HT-29 (cell line): ENCODE results near the gene CARMIL3. TPM values are rescaled to one million over a fixed set of nuclear protein-coding genes. Genes with fewer than 3 reads are reported as not detected.
A peak's percentile ranks its signal among the peaks of the same experiment; 100 is the strongest.
"Not testable (repeated sequence)": the region's sequence is repeated elsewhere in the genome, so short reads cannot be mapped to it uniquely, and the experiment has no call there.

ENCODE experiments used
- DNase-seq: peaks from one replicate; pipeline ENCODE4 v3.0.0-alpha.2; 2015; ENCODE audit warnings: low spot score
- total RNA-seq: library from RNA; depleted of rRNA; stranded (reverse); fragments of >200 nt; shearing (Covaris generic); gene quantifications from 2 replicates; pipeline ENCODE4 v1.2.3, GENCODE V29; 2014

Gene CARMIL3
- total RNA-seq, 1 experiment from 2014 or later: 1.1 TPM

DNA sequence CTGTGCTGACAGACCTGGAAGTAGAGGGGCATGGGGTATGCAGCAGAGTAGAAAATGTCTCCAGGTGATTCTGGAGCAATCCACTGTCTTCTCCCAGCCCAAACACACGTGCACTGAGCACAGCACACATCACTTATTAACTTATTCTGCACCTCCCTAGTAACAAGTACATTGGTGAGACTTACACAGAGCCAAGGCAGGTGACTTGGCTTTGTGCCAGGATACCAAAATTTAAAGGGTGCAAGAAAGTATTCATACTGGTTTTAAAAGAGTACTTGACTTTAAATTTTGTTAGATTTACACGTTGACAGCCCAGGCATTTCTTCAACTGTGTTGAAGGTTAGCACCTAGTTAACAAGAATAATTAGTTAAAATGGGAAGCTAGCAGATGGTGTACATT lies 11.1 kb upstream of the CARMIL3 start:
- DNase-seq: no peak

DNA sequence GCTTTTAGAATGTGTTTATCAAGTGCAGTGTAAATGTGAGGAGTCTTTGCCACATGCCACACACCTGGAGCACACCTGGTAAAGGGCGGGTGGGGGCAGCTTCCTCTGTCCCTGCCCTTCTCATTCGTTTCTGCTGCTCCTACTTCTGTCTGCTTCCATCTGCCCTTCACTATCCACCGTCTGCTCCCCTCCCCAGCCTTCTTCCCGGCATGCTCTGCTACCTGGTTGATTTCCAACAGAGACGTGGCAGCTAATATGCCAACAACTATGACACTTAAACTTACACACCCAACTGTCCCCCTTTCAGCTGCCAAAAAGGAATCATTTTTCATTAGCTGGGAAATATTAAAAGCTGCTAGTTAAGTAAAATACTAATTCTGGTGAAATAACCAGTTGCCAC lies 9.1 kb upstream of the CARMIL3 start:
- DNase-seq: no peak

DNA sequence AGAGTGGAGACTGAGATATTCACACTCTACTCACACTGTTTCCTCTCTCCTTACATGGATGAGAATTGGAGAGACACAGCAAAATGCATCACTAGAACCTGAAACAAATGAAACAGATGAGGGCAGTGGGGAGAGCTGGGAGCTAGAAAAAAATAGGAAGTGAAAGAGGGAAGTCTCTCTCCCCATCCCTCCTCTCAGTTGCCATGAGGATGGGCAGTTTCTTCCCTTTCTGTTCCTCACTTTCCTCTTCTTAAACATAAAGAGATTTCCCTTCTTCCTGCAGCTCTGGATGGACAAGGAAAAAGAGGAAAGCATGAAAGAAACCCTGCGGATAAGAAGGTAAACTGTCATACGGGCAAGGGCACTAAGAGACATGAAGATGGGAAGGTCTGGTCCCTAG lies 2.8 kb upstream of the CARMIL3 start:
- DNase-seq: not testable (repeated sequence)

DNA sequence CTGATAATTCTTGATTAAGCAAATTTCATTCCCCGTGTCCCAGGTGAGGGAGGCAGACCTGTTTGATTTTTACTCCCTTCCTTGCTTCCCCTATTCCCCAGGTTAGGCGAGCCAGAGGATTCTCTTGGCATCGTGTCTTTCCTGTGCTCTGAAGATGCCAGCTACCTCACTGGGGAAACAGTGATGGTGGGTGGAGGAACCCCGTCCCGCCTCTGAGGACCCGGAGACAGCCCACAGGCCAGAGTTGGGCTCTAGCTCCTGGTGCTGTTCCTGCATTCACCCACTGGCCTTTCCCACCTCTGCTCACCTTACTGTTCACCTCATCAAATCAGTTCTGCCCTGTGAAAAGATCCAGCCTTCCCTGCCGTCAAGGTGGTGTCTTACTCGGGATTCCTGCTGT lies 1.1 kb upstream of the CARMIL3 start:
- DNase-seq: not testable (repeated sequence)

DNA sequence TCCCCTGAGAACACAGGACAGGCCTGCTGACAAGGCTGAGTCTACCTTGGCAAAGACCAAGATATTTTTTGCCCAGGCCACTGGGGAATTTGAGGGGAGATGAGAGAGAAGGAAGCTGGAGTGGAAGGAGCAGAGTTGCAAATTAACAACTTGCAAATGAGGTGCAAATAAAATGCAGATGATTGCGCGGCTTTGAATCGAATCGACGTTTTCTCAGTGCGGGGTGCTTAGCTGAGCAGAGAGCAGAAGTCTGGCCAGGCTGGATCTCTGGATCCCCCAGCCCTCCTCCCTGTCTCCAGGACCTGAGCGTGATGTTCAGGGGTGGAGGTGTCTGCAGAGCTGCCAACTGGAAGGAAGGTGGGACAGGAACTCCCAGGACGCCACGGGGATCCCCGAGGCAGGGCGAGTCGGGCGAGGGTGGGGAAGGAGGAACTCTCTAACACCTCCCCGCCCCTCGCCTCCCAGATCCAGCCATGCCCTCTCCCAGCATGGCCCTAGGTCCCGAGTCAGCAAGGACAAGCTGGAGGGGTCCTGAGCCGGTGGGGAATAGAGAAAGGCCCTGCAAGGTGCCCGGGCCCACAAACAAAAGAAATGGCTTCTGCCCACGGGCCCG lies 527 bp upstream of the CARMIL3 start:
- peak; percentile 3 for DNase-seq

DNA sequence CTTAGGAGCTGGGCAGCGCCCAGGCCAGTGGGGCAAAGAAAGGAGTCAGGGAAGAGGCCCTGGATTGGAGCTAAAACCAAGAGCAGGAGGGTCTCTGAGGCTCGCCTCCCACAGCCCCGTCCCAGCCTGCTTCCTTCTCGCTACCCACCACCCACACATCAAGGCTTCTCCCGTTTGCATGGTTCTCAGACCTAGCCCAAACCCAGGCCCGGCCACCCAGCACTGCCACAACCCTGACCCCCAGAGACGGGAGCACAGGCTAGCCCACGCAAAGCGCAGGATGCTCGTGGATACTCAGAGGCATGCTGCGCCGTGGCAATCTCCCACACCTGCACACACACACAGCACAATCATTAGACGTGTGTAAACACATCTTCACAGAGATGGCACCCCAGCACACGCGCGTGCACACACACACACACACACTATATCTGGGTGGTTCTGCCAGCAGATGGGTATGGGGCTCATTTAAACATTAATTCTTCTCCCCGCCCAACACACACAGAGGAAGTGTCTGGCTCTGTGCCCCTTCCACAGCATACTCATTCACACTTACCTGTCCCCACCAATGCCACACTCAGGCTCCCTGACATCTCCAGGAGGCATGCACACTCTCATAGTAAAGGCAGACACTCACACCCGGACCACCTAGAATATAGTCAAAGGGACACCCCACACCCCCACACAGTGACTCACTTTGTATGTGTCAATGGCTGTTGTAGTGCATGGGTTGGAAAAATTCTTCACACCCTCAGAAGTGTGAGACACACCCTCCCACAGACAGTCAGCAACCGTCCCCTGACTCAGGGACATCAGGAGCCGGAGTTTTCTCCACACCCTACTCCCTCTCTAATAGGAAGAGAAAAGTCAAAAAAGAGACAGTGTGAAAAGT lies 1.1 kb downstream of the CARMIL3 start:
- DNase-seq: no peak

DNA sequence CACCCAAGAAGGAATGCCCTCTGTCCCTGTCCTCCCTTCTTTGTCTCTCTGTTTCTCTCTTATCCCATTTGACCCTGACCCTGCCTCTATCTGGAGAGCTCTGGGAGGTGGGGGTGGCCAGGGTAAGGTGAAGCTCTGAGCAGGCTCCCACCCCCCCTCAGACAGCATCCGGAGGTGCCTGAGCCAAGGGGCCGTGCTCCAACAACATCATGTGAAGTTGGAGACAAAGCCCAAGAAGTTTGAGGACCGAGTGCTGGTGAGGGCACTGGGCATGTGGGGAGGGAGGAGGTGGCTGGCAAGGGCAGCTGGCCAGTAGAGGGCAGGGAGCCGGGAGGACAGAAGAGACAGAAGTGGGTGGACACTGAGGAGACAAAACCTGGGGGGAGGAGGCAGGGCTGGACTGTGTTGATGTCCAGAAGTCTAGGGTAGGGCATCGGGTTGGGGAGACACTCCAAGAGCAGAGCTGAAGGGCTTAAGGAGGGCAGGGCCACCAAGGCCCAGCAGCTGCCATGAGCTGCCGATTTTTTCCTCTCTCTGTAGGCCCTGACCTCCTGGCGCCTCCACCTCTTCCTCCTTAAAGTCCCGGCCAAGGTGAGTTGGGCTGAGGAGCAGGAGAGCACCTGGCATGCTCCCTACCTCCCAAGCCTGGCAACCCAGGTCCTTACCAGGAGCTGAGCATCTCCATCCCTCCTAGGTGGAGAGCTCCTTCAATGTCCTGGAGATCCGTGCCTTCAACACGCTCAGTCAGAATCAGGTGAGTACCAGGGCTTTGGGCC lies 1.9 kb downstream of the CARMIL3 start:
- DNase-seq: no peak

DNA sequence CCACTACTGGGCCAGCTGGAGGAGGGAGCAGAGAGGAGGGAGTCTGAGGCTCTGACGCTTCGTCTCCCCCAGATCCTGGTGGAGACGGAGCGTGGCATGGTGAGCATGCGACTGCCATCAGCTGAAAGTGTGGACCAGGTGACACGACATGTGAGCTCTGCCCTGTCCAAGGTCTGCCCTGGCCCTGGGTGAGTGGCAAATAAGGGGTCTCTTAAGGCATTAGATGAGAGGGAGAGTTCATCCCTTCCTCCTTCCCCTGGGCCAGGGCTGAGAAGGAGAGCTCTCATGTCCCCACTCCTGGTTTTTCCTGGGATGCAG lies 2.5 kb downstream of the CARMIL3 start:
- no peak for DNase-seq

DNA sequence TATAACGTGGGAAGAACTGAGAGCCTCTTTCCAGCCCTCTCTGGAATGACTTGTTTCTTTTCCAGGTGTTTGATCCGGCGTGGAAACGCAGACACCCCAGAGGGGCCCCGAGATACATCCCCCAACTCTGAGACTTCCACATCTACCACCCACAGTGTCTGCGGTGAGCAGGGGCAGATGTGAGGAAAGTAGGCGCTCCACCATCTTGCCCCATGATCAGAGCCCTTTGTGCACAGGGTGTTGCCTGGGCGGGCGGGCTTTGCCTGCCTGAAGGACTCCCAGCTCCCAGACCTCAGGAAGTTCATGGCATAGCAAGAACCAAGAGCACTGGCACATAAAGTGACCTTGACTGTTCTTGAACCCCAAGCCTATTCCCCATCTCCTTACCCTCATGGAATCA lies 2.8 kb downstream of the CARMIL3 start:
- DNase-seq: no peak

DNA sequence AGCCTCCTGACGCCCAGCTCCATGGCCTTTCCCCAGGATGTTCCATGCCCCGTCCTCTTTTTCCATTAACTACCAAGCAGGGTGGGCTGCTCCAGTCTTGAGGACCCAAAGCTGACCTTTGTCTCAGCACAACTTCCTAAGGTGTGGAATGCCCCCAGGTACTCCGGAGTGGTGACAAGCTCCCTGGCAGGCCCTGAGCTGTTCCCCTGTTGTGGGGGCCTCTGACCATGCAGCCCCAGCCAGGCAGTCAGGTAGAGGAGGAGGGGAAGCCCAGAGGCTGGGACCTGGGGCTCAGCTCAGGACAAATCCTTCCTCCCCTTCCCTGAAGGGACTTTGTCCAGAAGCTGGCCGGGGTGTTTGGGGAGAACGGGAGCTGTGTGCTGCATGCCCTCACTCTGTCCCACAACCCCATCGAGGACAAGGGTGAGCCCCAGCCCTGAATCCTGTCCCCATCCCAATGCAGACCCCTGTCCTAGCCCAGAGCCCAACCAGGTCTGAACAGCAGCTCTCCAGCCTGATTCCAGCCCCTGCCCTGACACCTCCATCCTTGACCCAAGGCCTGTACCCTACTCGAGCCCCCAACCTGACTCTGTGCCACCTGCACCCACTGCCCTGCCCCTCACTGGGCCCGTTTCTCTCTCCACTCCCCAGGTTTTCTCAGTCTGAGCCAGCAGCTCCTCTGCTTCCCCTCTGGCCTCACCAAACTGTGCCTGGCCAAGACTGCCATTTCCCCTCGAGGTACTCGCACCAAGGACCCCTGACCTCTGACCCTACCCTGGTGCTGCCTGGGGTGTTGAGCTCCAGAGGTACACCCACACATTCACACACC lies 4.4 kb downstream of the CARMIL3 start:
- no peak for DNase-seq

DNA sequence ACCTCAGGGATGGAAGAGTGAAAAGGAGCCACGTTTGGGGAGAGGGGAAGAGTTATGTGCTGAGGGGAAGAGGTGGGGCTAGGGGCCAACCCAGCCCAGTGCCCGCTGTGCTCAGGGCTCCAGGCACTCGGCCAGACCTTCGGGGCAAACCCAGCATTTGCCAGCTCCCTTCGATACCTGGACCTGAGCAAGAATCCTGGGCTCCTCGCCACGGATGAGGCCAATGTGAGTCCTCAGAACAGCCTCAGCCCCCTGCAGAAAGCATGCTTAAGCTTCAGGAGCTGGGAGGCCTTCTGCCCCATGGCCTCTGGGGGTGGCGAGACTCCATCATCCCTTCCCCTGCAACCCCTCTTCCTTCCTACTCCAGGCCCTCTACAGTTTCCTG lies 5.0 kb downstream of the CARMIL3 start:
- no peak for DNase-seq

DNA sequence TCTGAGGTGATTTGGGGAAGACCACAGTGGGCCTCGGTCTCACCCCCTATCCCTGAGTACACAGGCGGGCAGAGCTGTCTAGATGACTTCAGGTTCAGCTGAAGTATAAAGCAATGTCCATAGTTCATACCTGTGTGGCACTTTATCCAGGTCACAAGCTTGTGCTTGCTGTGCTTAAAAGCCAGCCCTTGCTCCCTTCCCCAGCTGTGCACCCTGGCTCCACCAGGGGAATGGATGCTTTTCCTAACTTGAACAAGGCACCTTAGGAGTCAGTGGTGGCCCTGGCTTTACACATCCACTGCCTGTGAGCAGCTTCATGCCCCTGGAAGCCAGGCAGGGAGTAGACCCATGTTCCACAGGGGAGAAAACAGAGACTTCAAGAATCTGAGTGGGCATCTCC lies 5.5 kb downstream of the CARMIL3 start:
- DNase-seq: no peak

DNA sequence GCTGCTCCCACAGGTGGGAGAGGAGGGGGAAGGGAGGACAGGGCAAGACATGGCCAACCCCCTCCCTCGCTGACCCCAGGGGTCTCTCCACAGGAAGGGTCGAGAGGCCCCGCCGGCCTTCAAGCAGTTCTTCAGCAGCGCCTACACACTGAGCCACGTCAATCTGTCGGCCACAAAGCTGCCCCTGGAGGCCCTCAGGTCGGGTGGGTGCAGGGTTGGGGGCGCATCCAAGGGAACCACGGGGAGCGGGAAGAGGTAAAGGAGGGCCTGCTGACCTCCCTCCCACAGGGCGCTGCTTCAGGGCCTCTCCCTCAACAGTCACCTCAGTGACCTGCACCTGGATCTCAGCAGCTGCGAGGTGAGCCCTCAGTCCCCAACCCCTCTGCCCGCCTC lies 6.1 kb downstream of the CARMIL3 start:
- DNase-seq: no peak

DNA sequence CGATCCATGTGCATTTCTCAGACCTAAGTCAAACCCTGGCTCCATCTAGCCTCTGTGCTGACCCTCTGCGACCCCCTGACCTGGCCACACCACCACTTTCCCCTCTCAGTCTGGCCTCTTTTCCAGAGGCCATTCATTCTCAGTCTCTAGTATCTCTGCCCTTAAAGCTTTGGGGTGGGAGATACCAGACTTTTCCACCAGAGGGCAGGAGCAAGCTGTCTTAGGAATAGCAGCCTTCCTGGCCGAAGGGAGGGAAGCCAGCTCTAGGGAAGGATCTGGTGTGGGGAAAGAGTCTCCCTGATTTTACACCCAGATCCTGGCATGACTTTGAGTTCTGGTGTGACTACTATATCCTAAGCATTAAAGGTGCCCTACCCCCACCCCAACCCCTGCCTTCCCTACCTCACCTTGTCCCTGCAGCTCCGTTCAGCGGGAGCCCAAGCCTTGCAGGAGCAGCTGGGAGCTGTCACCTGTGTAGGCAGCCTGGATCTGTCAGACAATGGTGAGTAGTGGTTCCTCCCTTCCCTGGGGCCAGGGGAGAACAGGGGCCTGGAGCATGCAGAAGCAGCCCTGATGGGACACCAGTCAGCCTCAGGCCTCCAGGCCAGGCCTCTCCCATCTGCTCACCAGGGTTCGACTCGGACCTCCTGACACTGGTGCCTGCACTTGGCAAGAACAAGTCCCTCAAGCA lies 6.6 kb downstream of the CARMIL3 start:
- DNase-seq: peak; percentile 73

DNA sequence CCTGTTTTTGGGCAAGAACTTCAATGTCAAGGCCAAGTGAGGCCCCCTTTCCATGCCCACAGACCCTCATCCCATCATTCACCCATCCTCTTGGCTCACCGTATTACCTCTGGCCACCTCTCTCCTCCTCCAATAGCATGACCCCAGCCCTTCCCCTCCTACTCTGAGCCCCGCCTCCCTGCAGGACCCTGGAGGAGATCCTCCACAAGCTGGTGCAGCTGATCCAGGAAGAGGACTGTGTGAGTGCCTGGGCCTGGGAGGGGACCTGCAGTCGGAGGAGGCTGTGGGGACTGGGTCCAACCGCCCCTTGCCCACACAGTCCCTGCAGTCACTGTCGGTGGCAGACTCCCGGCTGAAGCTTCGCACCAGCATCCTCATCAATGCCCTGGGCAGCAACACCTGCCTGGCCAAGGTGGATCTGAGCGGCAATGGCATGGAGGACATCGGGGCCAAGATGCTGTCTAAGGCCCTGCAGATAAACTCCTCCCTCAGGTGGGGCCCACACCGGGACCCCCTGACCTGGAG lies 7.2 kb downstream of the CARMIL3 start:
- DNase-seq: no peak

DNA sequence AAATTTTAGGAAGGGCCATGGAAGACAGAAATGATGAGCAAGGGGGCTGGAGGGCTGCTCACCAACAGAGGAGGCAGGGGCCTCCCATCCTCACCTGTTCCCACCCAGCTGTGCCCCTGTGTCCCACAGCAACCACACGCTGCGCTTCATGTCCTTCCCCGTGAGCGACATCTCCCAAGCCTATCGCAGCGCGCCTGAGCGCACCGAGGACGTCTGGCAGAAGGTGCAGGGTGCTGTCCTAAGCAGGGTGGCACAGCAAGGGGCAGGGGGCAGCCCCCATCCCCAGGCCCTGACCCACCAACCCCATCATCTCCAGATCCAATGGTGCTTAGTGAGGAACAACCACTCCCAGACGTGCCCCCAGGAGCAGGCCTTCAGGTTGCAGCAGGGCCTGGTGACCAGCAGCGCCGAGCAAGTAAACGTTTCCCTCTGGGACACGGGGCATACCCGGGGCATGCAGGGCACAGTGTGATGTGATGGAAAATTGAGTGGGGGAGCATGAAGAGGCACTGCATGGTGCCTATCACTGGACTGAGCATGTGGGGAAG lies 8.1 kb downstream of the CARMIL3 start:
- DNase-seq: no peak

DNA sequence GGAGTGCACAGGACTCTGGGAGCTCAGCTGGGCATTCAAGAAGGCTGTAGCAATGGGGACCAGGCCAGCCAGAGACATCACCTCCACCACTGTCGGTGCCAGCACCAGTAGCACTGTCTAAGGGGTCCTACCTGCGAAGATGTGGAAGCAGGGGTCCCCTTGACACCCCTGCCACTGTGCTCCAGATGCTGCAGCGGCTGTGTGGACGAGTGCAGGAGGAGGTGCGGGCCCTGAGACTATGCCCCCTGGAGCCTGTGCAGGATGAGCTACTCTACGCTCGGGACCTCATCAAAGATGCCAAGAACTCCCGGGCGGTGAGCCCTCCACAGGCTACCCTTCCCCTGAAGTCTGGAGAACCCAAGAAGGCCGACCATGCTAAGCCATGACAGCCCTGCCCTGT lies 8.6 kb downstream of the CARMIL3 start:
- DNase-seq: no peak

DNA sequence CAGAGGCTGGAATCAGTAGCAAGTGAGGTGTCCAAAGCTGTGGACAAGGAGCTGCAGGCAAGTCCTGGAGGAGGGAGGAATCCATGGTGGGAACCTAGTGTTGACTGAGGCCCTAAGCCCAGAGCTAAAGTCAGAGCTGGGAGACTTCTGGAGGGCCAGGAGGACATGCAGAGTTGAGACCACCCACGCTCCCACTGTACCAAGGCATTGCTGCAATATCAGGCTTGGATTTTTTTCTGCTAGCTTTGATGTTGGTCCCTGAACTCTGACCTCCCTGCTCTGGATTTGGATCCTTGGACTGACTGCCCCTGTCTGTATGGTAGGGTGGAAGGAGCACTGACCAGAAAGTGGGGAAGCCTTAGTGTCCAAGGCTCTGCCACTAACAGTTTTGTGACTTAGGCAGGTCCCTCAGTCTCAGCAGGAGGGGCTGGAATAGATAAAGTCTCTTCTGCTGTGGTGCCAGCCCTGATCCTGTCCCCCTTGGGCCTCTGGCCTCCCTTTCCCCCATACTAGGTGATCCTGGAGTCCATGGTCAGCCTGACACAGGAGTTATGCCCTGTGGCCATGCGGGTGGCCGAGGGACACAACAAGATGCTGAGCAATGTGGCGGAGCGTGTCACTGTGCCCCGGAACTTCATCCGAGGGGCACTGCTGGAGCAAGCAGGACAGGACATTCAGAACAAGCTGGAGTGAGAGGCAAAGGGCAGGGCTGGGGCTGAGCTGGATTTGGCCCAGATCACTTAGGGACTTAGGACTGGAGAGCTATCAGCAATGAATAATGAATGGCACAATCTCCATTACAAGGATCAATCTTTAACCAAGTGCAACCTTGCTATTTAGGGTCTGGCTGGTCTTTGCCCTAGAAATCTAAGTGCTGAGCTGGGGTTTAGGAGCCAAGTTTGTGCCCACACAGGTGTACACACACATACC lies 9.4 kb downstream of the CARMIL3 start:
- DNase-seq: no peak

DNA sequence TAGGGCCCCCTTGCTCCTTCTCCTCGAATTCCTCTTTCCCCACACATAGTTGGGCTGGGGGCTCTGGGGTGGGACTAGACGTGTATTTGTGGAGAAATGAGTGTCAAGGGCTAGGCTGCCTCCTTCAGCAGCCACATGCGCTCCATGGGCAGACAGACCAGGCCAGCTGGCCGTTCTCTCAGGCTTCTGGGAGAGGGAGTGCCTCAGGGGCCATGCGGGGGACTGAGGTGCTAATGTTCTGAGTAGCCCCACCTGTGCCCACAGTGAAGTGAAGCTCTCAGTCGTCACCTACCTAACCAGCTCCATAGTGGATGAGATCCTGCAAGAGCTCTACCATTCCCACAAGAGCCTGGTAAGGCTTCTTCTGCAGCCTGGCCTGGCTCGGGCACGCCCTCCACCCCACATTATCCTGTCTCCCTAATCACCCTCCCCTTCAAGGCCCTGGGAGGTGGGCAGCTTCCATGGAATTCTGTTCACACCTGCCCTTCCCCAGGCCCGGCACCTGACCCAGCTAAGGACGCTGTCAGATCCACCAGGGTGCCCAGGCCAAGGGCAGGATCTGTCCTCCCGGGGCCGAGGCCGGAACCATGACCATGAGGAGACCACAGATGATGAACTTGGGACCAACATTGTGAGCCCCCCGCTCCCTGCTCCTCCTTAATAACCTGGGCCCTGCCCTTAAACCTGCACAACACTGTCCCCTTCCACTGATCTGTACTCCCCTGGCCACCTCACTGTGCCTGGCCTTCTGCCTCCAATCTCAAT lies 10.6 kb downstream of the CARMIL3 start:
- DNase-seq: no peak
